H1 (cell line): ENCODE results near the gene WDR5. TPM values are rescaled to one million over a fixed set of nuclear protein-coding genes. Genes with fewer than 3 reads are reported as not detected.

Experiments used
- ASH2L ChIP-seq: fragments of 200-600, 300-600 bp; sonication (generic); IDR thresholded peaks from one replicate; pipeline ENCODE4 v1.7.1; 2017; ENCODE audit warnings: low read length
- JUND ChIP-seq: IDR thresholded peaks from 2 replicates; pipeline ENCODE4 v1.6.1; 2011; ENCODE audit warnings: mild to moderate bottlenecking, improper control_type of control experiment, low read length
- POU5F1 ChIP-seq: IDR thresholded peaks from 2 replicates; pipeline ENCODE4 v1.6.1; 2011; ENCODE audit warnings: low read depth, mild to moderate bottlenecking, low read length, moderate library complexity
- polyA plus RNA-seq, 7 experiments: library from polyadenylated mRNA; depleted of rRNA in 3 of 7; stranded (reverse) in 5 of 7; unstranded in 2 of 7; fragments of >200 nt in 5 of 7; fragments of 200-250 nt in 2 of 7; gene quantifications; 1 replicate in 5 of 7; 2 replicates in 1 of 7; 4 replicates in 1 of 7; pipeline versions ENCODE4 v1.2.1 to v1.2.3, GENCODE V29; 2011 to 2013; ENCODE audit warnings: missing spikeins in 2 of 7, mixed read lengths in 2 of 7
- total RNA-seq: library from RNA; stranded (reverse); fragmentation: NEBNext Ultra II Directional; extraction: Animal tissue kit (Norgen Biotek cat#: 25700); gene quantifications from 2 replicates; pipeline ENCODE4 v1.2.1, GENCODE V29; 2021

Gene WDR5
- total and polyA plus RNA-seq, 2 of the 8 experiments (the other 6 are each of a cell fraction or from before 2014, with no cell fraction given), result 38.4 to 68.1 TPM

GRCh38 chr9:134153450-134153849, 17.6 kb downstream of the WDR5 start (continued):
- no peak for TF ChIP-seq POU5F1
- TF ChIP-seq JUND, result no peak
- TF ChIP-seq ASH2L, result no peak
